ENCODE measurements around the gene HHAT.

Gene HHAT

DNA sequence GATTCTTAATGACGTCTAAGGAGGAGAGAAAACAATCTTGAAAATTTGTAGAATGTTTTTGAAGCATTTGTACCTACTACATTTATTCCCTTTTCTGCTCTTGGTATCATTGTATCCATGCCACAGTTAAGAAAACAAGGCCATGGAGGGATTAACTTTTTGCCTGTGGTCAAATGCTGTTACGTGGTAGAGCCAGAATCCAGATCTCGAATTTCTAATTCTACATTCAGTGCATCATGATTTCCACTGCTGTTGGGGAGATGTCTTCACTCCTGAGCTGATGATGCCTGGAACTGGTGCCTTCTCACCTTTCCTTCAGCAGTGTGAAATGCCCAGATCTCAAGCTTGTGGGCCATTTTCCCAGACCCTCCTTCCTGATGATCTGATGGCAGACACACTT lies 175.6 kb downstream of the HHAT start:
- DNase-seq = no peak

GRCh38 chr1:210505601-210506496 lies 177.1 kb downstream of the HHAT start:
- no peak for DNase-seq

DNA sequence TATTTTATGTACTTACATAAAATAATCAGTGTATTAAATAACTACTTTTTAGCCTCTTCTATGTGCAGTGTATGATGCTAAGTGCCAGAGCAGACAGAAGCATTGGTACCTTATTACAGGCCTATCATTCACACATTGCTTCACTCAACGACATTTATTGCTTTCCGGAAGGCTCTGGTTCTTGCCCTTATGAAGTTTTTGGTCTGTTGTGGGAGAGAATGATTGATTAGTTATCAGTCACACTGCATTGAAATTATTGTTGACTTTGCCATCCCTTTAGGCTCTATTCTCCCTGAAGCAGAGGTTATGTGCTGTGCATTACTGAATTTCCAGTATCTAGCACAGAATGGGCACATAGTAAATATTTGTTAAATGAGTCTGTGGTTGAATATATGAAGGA lies 178.0 kb downstream of the HHAT start:
- no peak for DNase-seq

GRCh38 chr1:210516092-210516656 lies 187.5 kb downstream of the HHAT start:
- DNase-seq = no peak

GRCh38 chr1:210516697-210517459 lies 188.2 kb downstream of the HHAT start:
- no peak for DNase-seq

GRCh38 chr1:210523830-210524229 lies 195.1 kb downstream of the HHAT start:
- DNase-seq = no peak

- DNase-seq = no peak
Observed at GRCh38 chr1:210525716-210526454, 197.2 kb downstream of the HHAT start.

DNA sequence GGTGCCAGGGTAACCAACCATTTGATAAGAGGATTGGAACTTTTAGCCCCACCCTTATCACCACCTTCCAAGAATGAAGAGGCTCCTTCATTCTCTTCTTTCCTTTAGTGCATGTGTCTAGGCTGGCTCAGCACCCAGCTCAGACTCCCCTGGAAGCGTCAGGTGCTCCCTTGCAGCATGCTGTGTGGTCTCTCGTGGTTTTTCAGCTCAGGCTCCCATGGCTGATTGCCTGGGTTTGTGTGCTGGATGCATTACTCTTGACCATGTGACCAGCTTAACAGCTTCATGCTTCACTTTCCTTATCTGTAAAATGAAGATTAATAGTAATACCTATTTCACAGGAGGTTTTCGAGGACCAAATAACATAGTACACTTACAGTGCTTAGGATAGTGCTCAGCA lies 198.4 kb downstream of the HHAT start:
- no peak for DNase-seq

DNA sequence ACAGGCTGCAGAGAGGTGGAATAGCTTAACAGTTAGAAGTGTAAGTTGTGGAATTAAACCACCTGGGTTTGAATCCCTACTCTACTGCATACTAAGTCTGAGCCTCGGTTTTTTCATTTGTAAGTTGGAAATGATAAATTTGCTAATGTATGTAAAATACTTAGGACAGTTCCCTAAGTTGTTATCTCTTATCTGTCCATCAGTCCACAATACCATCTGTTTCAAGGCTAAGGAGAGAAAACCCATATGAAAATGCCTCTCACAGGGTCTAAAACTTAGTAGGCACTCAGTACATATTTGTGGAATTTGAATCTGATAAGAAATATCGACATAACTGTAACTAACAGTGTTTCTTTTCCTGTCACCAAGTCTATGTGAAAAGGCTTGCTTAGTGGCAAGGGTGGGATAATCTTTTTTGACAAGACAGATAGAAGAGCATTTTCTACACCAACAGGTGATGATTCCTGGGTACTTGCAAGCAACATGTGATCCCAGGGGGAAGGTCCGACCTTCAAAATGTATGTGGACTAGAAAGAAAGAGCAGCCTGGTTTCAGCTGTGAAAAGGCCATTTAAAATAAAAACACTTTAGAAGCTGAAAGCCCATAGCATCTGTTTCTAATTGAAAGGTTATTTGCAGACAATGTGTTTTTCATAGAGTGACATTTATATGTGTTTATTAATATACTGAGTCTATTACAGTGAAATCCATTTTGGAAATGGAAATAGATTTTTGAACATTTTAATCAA lies 202.9 kb downstream of the HHAT start:
- no peak for DNase-seq

DNA sequence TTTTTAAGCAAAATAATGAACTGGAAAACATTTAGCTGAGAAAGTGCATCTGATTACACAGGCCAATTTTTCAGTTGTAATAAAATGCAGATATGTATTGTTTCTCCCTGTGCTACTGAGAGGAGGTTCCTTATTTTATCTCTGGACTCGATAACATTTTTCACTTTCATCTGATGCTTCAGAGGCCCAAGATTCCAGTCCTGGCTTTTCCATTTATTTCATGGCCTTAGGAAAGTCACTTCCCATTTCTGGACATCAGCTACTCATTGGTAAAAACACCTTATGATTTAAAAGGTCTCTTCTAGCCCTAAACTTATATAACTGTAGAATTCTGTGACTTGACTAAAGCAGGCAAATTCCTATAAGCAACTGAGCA lies 203.5 kb downstream of the HHAT start:
- no peak for DNase-seq

- DNase-seq = no peak
Observed at GRCh38 chr1:210535761-210536160, 207.1 kb downstream of the HHAT start.

DNA sequence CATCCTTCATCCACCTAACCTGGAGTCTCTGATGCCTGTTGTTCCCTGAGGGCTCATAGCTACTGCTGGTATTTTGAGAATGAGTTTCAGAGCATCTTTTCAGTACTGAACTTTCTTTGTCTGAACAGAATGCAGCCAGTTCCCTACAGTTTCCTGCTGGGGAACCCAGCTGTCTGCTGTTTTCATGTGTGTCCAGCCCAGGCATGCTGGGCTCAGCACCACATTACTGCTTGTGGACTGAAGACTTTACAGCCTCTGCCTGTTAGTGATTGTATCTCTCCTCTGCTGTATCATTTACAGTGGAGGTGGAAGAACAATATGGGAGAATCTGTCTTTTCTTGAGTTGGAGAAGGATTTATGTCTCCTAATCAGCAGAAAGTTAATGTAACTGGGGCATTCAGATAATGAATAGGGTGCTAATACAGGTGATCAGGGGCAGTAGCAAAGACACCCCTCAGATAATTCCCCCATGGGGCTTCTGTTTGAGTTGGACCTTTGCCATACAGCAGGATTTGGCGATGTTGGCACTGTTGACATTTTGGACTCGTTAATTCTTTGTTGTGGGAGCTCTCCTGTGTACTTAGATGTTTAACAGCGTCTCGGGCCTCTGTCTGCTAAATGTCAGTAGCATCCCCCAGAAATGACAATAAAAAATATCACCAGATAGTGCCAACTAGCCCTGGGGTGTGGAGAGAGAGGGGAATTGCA lies 207.7 kb downstream of the HHAT start:
- no peak for DNase-seq

- DNase-seq = no peak
Observed at GRCh38 chr1:210540288-210540687, 211.6 kb downstream of the HHAT start.

DNA sequence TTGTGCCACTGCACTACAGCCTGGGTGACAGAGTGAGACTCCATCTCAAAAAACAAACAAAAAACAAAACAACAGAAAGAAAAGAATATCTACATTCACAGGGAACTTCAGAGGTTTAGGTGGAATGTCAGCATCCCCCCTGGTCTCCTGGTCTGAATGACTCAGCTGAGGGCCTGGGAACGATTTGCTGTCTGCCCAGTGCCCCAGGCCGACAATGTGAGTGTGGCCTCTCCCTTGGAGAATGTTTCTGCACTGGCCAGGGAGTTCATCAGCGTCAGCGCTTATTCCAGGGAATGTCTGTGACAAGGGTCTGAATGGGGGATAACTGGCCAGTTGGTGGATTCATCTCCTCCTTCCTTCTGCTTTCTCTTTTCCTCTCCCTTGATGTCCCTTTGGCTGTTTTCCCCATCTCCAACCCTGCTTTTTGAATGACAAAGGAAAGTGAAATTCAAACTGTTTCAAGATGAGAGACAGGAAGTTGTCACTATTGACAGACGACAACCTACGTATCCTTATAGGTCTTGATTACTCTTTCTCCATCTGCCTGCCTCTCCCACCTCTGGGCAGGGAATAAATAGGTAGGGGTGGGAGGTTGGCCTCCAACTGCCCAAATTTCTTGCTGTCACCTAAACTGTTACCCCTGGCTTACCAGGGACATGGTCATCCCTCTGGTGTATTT lies 213.1 kb downstream of the HHAT start:
- DNase-seq = no peak

GRCh38 chr1:210551899-210552298 lies 223.2 kb downstream of the HHAT start:
- no peak for DNase-seq

GRCh38 chr1:210553711-210554110 lies 225.0 kb downstream of the HHAT start:
- DNase-seq = no peak

DNA sequence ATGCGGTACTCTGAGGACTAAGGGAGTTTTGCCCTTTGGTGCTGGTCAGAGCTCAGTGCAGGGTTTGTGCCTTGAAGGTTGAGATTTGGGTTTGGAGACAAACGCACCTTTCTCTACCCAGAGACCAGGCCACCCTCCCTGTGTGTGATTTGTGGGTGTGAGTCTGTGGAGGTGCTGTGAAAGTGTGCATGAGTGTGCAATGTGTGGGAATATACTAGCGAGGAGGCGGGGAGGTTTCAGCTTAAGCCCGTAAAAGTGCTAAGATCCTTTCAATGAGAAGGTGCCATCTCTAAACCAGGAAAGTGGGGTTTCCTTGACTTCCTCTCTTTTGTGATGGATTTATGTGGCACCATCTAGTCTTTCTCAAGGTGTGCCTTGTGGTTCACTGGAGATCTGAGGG lies 225.7 kb downstream of the HHAT start:
- no peak for DNase-seq

DNA sequence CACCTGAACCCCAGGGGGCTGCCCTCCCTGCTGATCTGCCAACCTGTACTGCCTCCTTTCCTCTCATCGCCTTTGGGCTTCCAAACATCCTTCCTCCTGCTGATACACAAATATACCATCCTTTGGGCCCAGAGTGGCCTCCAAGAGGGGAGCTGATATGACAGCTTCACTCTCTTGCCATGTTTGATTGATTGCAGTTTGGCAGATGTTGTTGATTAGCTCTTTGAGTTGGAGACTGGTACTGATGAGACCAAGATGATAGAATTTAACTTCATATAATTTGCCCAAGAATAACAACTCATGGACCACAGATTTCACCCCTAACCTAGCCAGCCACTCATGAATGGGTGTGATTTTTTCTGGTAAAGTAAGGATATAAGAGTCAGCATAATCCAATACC lies 227.8 kb downstream of the HHAT start:
- no peak for DNase-seq

GRCh38 chr1:210557426-210558077 lies 228.8 kb downstream of the HHAT start:
- no peak for DNase-seq

DNA sequence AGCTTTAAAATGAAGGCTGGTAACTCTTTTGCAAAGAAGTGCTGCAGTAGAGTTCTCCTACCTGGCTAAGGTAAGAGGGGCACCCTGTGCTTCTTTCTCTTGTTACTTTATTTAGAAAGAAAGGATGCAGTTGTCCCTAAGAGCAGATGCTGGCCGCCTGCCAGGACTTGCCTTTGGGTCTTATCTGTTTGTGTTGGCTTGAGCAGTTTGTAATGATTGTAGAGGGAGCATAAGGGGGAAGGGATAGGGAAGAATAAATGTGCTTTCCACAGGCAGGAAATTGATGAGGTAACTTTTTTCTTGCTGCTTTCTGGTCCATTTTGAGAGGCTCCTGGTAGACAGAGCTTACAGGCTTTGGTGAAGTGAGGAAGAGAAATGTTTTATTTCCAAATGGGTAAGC lies 229.6 kb downstream of the HHAT start:
- no peak for DNase-seq

DNA sequence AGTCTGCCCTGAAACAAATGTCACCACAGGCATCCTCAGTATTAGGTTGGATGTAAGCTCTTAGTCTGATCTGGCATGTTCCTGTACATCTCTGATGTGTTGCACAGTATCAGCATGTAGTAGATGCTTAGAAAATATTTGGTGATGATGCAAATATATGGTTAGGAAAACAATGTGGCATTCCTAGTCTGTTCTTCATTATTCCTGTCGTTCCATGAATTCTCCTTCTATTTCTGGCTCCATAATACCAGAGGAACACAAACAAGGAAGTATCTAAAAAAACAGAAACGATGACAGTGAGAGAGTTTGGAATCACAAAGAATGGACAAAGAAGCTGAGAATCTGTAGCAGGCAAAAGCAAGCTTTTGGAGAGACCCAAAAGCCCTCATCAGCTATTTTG lies 236.6 kb downstream of the HHAT start:
- DNase-seq = no peak

All from T1000 (cell line).